Ovary (tissue), 9 donors: ENCODE data around the gene NEK11. TPM values are rescaled to one million over a fixed set of nuclear protein-coding genes. Genes with fewer than 3 reads are reported as not detected.
"Not testable (repeated sequence)": the region's sequence is repeated elsewhere in the genome, so short reads cannot be mapped to it uniquely, and the experiment has no call there.

Experiments
- DNase-seq, 5 donors: peaks; one replicate each; pipeline ENCODE4 v3.0.0-alpha.2; 2019 to 2020
- H3K27ac ChIP-seq, 2 donors: fragments of 200-600 bp; one replicate each; pipeline versions ENCODE4 v1.5.1 to v1.8.0; 2019 to 2022
- H3K27me3 ChIP-seq: fragments of 200-600 bp; one replicate; pipeline ENCODE4 v1.8.0; 2022
- H3K36me3 ChIP-seq: fragments of 200-600 bp; sonication (generic); one replicate; pipeline ENCODE4 v1.5.1; 2019
- H3K4me1 ChIP-seq: one replicate; pipeline ENCODE4 v1.8.1; 2013; ENCODE audit warnings: mild to moderate bottlenecking, moderate library complexity; ENCODE audit not compliant: insufficient read depth
- H3K4me3 ChIP-seq: fragments of 200-600 bp; sonication (generic); one replicate; pipeline ENCODE4 v1.5.1; 2017
- H3K9me3 ChIP-seq, 2 donors: fragments of 200-600 bp in 1 of 2; sonication (generic) in 1 of 2; one replicate each; pipeline versions ENCODE4 v1.5.1 to v1.8.1; 2013 to 2019; ENCODE audit warnings: mild to moderate bottlenecking in 1 of 2, moderate library complexity in 1 of 2
- EP300 ChIP-seq: sonication (generic); formaldehyde crosslinking; IDR thresholded peaks from one replicate; pipeline ENCODE4 v1.6.1; 2017; ENCODE audit warnings: antibody characterized with exemption
- POLR2A ChIP-seq: fragments of 450-650 bp; IDR thresholded peaks from one replicate; pipeline ENCODE4 v1.6.1; 2017; ENCODE audit warnings: antibody characterized with exemption, mild to moderate bottlenecking, moderate library complexity
- WGBS, 3 donors: extraction: QIAGEN DNeasy Blood & Tissue Kit in 1 of 3; methylation state at CpG; one replicate each; pipeline versions ENCODE4 v1.1.5 to v1.1.7; 2013 to 2017; 5-methylcytosine and 5-hydroxymethylcytosine counted together
- intact Hi-C, 4 donors: fragments of 100-400 bp; cut with DNase I; formaldehyde crosslinking; loops; one replicate each; pipeline versions ENCODE4 v1.11.0 to v1.15.1; 2022 to 2023
- polyA plus RNA-seq, 2 donors: library from polyadenylated mRNA; stranded (reverse); fragments of 200-250 nt in 1 of 2; fragments of 350-450 nt in 1 of 2; fragmentation: Illumina TruSeq in 1 of 2; extraction: RNeasy Lipid Tissue Mini Kit (QIAGEN cat#74804) in 1 of 2; gene quantifications; one replicate each; pipeline ENCODE4 v1.2.3, GENCODE V29; 2013 to 2014
- total RNA-seq, 7 donors: library from RNA; depleted of rRNA in 2 of 7; stranded (reverse); fragments of >200 nt in 2 of 7; fragmentation: NEBNext Ultra II Directional in 3 of 7; extraction: Animal tissue kit (Norgen Biotek cat#: 25700) in 3 of 7; gene quantifications; one replicate each; pipeline versions ENCODE4 v1.1.0 to v1.2.4, GENCODE V29; 2016 to 2023
- TF ChIP-seq, protein P1 (sequence below), 3 donors: fragments of 450-650 bp in 2 of 3; fragments of 200-600 bp in 1 of 3; IDR thresholded peaks; one replicate each; pipeline versions ENCODE4 v1.5.1 to v1.8.0; 2016 to 2022; ENCODE audit warnings: antibody characterized with exemption in 3 of 3, mild to moderate bottlenecking in 1 of 3
- donor health status: DM: no; HTN: no; CAD: no; lungs with moderate emphysema.
- donor health status: DM: no; HTN: no; CAD: no.
- donor health status: Bipolar disorder and iron deficiency.
- donor health status: DM: yes; HTN: yes; CAD: no.
- donor health status: DM: no; HTN: no; CAD: no.
- donor health status: DM: yes; HTN: yes; CAD: no.

The NEK11 gene
- total and polyA plus RNA-seq, 9 donors, result 4.9 to 37.3 (median 10.7) TPM

DNA sequence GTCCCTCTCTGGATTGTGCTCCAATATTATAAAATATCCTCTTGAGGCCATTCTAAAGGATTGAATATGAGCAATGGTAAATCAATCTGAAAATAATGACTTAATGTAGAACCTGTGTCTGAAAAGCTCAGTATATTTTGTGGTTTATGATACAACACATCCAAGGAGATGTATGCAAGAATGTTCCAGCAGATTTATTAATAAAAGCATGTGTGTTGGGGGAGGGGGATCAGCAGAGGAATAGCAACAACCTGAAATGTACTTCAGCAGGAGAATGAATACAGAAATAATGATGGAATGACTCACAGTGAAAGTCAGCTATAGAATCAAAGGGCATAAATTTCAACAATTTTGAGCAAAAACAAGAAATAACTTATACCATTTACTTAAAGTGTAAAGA, 298.2 kb downstream of the NEK11 start:
- Histone ChIP-seq H3K36me3 (no peaks in the 10 kb centered on the region), H3K4me1 (peaks cover 2% of the 10 kb centered on the region), H3K4me3 (no peak overlapping the region), H3K27ac (no peak overlapping the region), H3K9me3 (no peaks in the 10 kb centered on the region), H3K27me3 (no peaks in the 10 kb centered on the region)
- no peak for DNase-seq
- no peak for TF ChIP-seq EP300
- no peak for TF ChIP-seq POLR2A
- TF ChIP-seq, protein P1, sequence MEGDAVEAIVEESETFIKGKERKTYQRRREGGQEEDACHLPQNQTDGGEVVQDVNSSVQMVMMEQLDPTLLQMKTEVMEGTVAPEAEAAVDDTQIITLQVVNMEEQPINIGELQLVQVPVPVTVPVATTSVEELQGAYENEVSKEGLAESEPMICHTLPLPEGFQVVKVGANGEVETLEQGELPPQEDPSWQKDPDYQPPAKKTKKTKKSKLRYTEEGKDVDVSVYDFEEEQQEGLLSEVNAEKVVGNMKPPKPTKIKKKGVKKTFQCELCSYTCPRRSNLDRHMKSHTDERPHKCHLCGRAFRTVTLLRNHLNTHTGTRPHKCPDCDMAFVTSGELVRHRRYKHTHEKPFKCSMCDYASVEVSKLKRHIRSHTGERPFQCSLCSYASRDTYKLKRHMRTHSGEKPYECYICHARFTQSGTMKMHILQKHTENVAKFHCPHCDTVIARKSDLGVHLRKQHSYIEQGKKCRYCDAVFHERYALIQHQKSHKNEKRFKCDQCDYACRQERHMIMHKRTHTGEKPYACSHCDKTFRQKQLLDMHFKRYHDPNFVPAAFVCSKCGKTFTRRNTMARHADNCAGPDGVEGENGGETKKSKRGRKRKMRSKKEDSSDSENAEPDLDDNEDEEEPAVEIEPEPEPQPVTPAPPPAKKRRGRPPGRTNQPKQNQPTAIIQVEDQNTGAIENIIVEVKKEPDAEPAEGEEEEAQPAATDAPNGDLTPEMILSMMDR (IDR thresholded peaks at IDR 0.05), result no peak
- intact Hi-C loops, result no loop called here

DNA sequence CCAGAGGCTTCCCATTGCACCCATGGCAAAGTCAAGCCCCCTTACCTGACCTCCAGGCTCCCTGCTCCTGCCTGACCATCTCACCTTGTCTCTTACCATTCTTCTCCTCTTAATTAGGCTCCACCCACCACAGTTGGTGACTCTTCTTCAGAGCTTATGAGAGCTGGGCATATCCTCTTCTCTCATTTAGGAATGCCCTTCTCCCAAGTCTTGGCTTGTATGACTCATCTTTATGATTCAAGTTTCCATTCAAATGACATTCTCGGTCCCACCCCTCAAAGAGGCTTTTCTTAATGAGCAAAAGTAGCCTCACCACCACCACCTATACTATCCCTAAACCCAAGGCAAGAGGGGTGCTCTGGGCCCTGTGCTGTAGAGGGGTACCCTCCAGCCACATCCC, 299.6 kb downstream of the NEK11 start:
- intact Hi-C loops, result no loop called here
- Histone ChIP-seq H3K9me3 (no peaks in the 10 kb centered on the region), H3K27me3 (no peaks in the 10 kb centered on the region), H3K4me1 (peaks cover 2% of the 10 kb centered on the region), H3K27ac (no peak overlapping the region), H3K36me3 (no peaks in the 10 kb centered on the region), H3K4me3 (no peak overlapping the region)
- no peak for DNase-seq
- TF ChIP-seq EP300 (no peak), POLR2A (no peak)
- TF ChIP-seq, protein P1 (IDR thresholded peaks at IDR 0.05), result no peak
- WGBS, 3 donors, result 85 to 97% (median 91%) methylated on average over 1 of the region's 1 CpG

DNA sequence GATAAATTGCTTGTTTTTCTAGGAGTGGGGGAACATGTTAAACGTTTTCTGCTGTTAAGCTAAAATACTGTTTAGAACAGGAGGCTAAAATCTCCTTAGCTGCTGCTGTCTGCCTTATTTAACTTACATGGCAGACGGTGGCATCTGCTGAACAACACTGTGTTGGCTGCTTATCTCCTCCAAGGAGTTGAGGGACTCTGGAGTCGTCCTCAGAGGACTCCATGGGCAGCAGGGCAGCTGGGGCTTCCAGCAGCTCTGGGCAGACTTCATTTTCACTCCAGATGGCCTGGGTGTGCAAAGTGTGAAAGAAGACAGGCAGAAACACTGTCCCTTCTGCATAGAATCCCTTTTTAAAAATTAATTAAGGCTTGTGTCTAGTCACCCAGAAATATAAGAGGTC, 302.0 kb downstream of the NEK11 start:
- Histone ChIP-seq H3K36me3 (no peaks in the 10 kb centered on the region), H3K27me3 (no peaks in the 10 kb centered on the region), H3K4me1 (peaks cover 2% of the 10 kb centered on the region), H3K9me3 (no peaks in the 10 kb centered on the region), H3K4me3 (no peak overlapping the region), H3K27ac (no peak overlapping the region)
- DNase-seq, result no peak
- TF ChIP-seq, protein P1 (IDR thresholded peaks at IDR 0.05), result no peak
- no peak for TF ChIP-seq POLR2A
- TF ChIP-seq EP300, result no peak
- 15 to 34% (median 21%) methylated on average over 3 of the region's 3 CpGs for WGBS, 3 donors
- intact Hi-C loops, result no loop called here

DNA sequence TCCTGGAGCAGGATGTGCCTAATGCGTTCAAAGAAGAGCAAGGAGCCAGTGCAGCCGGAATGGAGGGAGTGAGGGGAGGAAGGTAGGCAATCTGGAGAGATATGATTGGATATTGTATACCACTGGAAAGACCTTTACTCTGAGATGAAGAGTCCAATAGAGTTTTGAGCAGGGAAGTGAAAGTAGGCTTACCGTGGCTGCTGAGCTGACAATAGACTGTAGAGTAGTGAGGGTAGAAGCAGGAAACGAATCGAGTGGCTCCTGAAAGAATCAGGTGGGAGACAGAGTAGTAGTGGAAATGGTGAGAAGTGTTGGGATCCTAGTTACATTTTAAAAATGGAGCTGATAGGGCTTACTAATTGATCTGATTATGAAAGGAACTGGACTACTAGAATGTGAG, 303.1 kb downstream of the NEK11 start:
- no peaks in the 10 kb centered on the region for H3K9me3 ChIP-seq
- no peaks in the 10 kb centered on the region for H3K36me3 ChIP-seq
- whole genome bisulfite sequencing, 3 donors, result 93 to 95% (median 95%) methylated on average over 5 of the region's 5 CpGs
- H3K4me1 ChIP-seq, result peaks cover 2% of the 10 kb centered on the region
- H3K27ac ChIP-seq, result no peak overlapping the region
- TF ChIP-seq, protein P1 (IDR thresholded peaks at IDR 0.05), result no peak
- TF ChIP-seq EP300, result no peak
- no peak for TF ChIP-seq POLR2A
- no peak for DNase-seq
- no peaks in the 10 kb centered on the region for H3K27me3 ChIP-seq
- no peak overlapping the region for H3K4me3 ChIP-seq
- intact Hi-C loops, result no loop called here

DNA sequence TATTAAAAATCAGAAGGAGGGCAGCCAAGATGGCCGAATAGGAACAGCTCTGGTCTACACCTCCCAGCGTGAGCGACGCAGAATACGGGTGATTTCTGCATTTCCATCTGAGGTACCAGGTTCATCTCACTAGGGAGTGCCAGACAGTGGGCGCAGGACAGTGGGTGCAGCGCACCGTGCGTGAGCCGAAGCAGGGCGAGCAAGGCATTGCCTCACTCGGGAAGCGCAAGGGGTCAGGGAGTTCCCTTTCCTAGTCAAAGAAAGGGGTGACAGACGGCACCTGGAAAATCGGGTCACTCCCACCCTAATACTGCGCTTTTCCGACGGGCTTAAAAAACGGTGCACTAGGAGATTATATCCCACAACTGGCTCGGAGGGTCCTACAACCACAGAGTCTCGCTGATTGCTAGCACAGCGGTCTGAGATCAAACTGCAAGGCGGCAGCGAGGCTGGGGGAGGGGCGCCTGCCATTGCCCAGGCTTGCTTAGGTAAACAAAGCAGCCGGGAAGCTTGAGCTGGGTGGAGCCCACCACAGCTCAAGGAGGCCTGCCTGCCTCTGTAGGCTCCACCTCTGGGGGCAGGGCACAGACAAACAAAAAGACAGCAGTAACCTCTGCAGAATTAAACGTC, 304.9 kb downstream of the NEK11 start:
- H3K4me1 ChIP-seq, H3K36me3 ChIP-seq, intact Hi-C loops, DNase-seq, H3K27ac ChIP-seq, H3K9me3 ChIP-seq, H3K4me3 ChIP-seq, H3K27me3 ChIP-seq: not testable (repeated sequence)
- WGBS, 3 donors, result 83 to 94% (median 92%) methylated on average over 27 of the region's 27 CpGs
